HAP-1 (cell line): ENCODE results near the gene SRPRA.
"Not testable (repeated sequence)": the region's sequence is repeated elsewhere in the genome, so short reads cannot be mapped to it uniquely, and the experiment has no call there.

ENCODE experiments used
- DNase-seq, 2 experiments: peaks; one replicate each; pipeline ENCODE4 v3.0.0-alpha.2; 2016 to 2020; ENCODE audit warnings: low spot score in 2 of 2
- H3K27me3 ChIP-seq: fragments of 250-450 bp; sonication (Bioruptor Pico); 2 replicates; pipeline ENCODE4 v1.5.1; 2020; ENCODE audit warnings: low read depth, mild to moderate bottlenecking, moderate library complexity
- H3K36me3 ChIP-seq: fragments of 250-450 bp; sonication (Bioruptor Pico); replicated peaks from 2 replicates; pipeline ENCODE4 v1.5.1; 2020; ENCODE audit warnings: mild to moderate bottlenecking
- H3K4me1 ChIP-seq: fragments of 250-450 bp; sonication (Bioruptor Pico); 2 replicates; pipeline ENCODE4 v1.5.1; 2020; ENCODE audit warnings: mild to moderate bottlenecking
- H3K4me3 ChIP-seq: fragments of 250-450 bp; sonication (Bioruptor Pico); 2 replicates; pipeline ENCODE4 v1.5.1; 2020; ENCODE audit warnings: mild to moderate bottlenecking, moderate library complexity
- H3K9me3 ChIP-seq: fragments of 250-450 bp; sonication (Bioruptor Pico); 2 replicates; pipeline ENCODE4 v1.5.1; 2020; ENCODE audit warnings: mild to moderate bottlenecking, moderate library complexity
- in situ Hi-C: fragments of 300-500 bp; cut with MboI; formaldehyde crosslinking; loops from 3 replicates; pipeline ENCODE4 v1.14.3; 2020; ENCODE audit warnings: low sequenced_read_pairs, inconsistent platforms, mixed read lengths

Gene SRPRA

DNA sequence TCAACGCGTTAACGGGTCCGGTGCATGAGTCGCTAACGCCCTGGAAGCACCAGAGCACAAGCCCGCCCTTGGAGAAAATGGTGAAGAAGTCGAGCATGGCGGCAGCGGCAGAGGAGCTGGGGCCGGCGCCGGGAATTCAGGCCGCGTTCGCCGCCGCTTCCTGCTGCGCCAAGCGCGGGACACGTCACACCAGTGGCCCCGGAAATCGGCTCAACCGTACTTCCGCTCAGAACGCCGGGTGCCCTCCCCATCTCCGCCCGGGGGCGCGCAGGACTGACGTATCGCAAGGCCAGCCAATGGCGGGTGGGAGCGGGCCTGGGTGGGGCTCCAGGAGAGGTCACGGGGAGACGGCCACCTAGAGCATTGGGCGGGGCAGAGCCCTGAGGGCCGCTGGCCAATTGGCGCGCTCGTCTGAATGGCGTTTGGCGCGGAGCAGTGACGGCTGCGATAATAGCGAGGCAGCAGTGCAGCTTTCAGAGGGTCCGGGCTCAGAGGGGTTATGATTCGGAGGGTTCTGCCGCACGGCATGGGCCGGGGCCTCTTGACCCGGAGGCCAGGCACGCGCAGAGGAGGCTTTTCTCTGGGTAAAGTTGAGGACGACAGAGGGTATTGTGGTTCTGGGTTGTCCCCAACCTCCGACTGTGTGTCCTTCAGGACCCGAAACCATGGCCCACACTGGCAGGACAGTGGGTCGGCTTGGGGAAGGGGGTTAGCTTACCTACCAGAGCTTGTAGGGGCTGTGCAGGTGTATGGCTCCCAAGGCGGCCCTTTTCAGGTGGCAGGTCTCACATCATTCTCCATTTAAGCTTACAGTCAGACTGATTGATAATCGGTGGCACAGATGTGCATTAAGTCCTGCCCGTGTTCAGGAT, at the start of gene SRPRA, which contains the start of gene FOXRED1:
Gene SRPRA (minus strand): TSS at position 188 of the 872 bp plus-strand sequence. CDS start 91 bp downstream, at position 97.
Gene FOXRED1 (plus strand): TSS at position 447 of the 872 bp plus-strand sequence. CDS start 53 bp downstream, at position 500.
- H3K4me3 ChIP-seq, result peak within 1 kb of the TSS; percentile 99
- H3K27me3 ChIP-seq, result no peaks in the 10 kb centered on the region
- peaks cover 53% of the 10 kb centered on the region for H3K36me3 ChIP-seq
- H3K4me1 ChIP-seq, result peaks cover 14% of the 10 kb centered on the region
- DNase-seq, result peak; percentile 97 to 100
- H3K9me3 ChIP-seq, result no peaks in the 10 kb centered on the region
- in situ Hi-C loops, result no loop called here

GRCh38 chr11:126317756-126318573, 49.3 kb upstream of the SRPRA start:
- in situ Hi-C loops, result loop anchor here (25.0 kb wide), 1 partner anchor 669 kb away; no protein-coding TSS in a partner anchor
- Histone ChIP-seq H3K4me3 (no peak overlapping the region), H3K36me3 (peaks cover 7% of the 10 kb centered on the region; the same call in 1 of the 2 replicates), H3K27me3 (no peaks in the 10 kb centered on the region), H3K4me1 (no peaks in the 10 kb centered on the region), H3K9me3 (no peaks in the 10 kb centered on the region)
- no peak for DNase-seq

DNA sequence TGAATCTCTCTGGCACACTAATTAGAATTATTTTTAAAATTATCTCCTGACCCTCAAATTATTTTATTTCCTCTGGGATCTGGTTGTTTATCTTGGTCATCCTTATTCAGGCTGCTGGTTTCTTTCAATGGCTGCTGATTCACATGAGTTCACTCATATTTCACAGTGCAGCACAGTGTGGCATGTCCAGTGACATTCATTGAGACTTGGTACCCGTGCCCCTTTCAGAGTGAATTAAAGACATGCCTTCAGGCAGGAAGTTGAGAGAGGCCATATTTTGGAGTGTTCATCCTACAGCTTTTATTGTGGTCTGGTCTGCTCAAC, 48.7 kb upstream of the SRPRA start:
- H3K4me3 ChIP-seq, result no peak overlapping the region
- DNase-seq, result no peak
- H3K27me3 ChIP-seq, result no peaks in the 10 kb centered on the region
- H3K9me3 ChIP-seq, result no peaks in the 10 kb centered on the region
- in situ Hi-C loops, result loop anchor here (25.0 kb wide), 1 partner anchor 670 kb away; no protein-coding TSS in a partner anchor
- no peaks in the 10 kb centered on the region for H3K4me1 ChIP-seq
- H3K36me3 ChIP-seq, result peaks cover 7% of the 10 kb centered on the region; the same call in 1 of the 2 replicates

- no peak for DNase-seq
- H3K27me3 ChIP-seq, result no peaks in the 10 kb centered on the region
- in situ Hi-C loops, result loop anchor here (25.0 kb wide), 1 partner anchor 673 kb away; no protein-coding TSS in a partner anchor
- no peaks in the 10 kb centered on the region for H3K9me3 ChIP-seq
- peaks cover 7% of the 10 kb centered on the region; the same call in 1 of the 2 replicates for H3K36me3 ChIP-seq
- H3K4me1 ChIP-seq, result no peaks in the 10 kb centered on the region; the same call in 1 of the 2 replicates
- H3K4me3 ChIP-seq, result no peak overlapping the region
These were observed 45.1 kb upstream of the SRPRA start for GRCh38 chr11:126313826-126314225.

DNA sequence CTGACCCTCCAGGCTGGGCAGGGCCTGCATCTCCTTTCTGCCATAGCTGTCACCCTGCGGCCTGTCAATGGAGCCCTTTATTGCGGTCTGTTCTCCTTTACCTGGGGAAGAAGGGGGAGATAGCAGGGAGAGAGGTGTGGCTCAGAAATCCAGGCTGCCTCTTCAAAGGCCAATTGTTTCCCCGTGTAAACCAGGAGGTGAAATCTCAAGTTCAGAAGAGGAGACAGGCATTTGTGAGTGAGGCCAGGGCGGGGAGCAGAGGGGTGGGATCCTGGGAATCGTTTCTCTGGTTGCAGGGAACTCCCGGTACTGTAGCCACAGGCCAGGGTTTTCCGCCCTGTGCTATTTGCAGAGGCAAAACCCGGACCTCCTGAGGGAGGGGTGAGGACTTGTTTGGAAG, 44.3 kb upstream of the SRPRA start:
- no peak for DNase-seq
- peaks cover 7% of the 10 kb centered on the region; the same call in 1 of the 2 replicates for H3K36me3 ChIP-seq
- in situ Hi-C loops, result loop anchor here (25.0 kb wide), 1 partner anchor 674 kb away; no protein-coding TSS in a partner anchor
- peaks cover 8% of the 10 kb centered on the region for H3K4me1 ChIP-seq
- no peaks in the 10 kb centered on the region for H3K27me3 ChIP-seq
- H3K9me3 ChIP-seq, result no peaks in the 10 kb centered on the region
- H3K4me3 ChIP-seq, result no peak overlapping the region

GRCh38 chr11:126311401-126312291, 43.0 kb upstream of the SRPRA start:
- no peak overlapping the region for H3K4me3 ChIP-seq
- H3K9me3 ChIP-seq, result no peaks in the 10 kb centered on the region
- in situ Hi-C loops, result loop anchor here (25.0 kb wide), 1 partner anchor 676 kb away; no protein-coding TSS in a partner anchor
- peaks cover 7% of the 10 kb centered on the region; the same call in 1 of the 2 replicates for H3K36me3 ChIP-seq
- no peak for DNase-seq
- H3K27me3 ChIP-seq, result no peaks in the 10 kb centered on the region
- peaks cover 15% of the 10 kb centered on the region for H3K4me1 ChIP-seq

GRCh38 chr11:126310992-126311310, 42.3 kb upstream of the SRPRA start:
- DNase-seq, result no peak
- no peak overlapping the region for H3K4me3 ChIP-seq
- no peaks in the 10 kb centered on the region for H3K9me3 ChIP-seq
- in situ Hi-C loops, result loop anchor here (25.0 kb wide), 1 partner anchor 676 kb away; no protein-coding TSS in a partner anchor
- H3K27me3 ChIP-seq, result no peaks in the 10 kb centered on the region
- H3K4me1 ChIP-seq, result peaks cover 15% of the 10 kb centered on the region
- H3K36me3 ChIP-seq, result peaks cover 7% of the 10 kb centered on the region; the same call in 1 of the 2 replicates

GRCh38 chr11:126310200-126310991, 41.7 kb upstream of the SRPRA start:
- H3K9me3 ChIP-seq, result no peaks in the 10 kb centered on the region
- DNase-seq, result peak; percentile 62 to 83
- peaks cover 7% of the 10 kb centered on the region; the same call in 1 of the 2 replicates for H3K36me3 ChIP-seq
- in situ Hi-C loops, result loop anchor here (25.0 kb wide), 1 partner anchor 677 kb away; no protein-coding TSS in a partner anchor
- H3K27me3 ChIP-seq, result no peaks in the 10 kb centered on the region
- no peak overlapping the region for H3K4me3 ChIP-seq
- H3K4me1 ChIP-seq, result peaks cover 15% of the 10 kb centered on the region

DNA sequence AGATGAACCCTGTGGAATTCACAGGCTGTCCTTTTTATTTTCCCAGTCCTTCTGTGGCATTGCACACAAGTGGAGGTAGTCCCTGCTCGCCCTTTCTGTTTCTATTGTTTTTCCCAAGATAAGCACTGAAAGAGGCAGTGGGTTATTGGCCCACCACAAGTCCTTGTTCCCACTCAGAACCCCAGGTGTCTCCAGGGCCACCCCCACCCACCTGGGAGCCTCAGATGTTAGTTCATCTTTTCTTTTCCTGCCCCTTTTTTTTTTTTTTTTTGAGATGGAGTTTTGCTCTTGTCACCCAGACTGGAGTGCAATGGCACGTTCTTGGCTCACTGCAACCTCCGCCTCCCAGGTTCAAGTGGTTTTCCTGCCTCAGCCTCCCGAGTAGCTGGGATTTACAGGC, 40.1 kb upstream of the SRPRA start:
- not testable (repeated sequence) for H3K9me3 ChIP-seq, H3K4me3 ChIP-seq, DNase-seq, H3K36me3 ChIP-seq, H3K27me3 ChIP-seq
- in situ Hi-C loops, result loop anchor here (25.0 kb wide), 1 partner anchor 679 kb away; no protein-coding TSS in a partner anchor
- peaks cover 18% of the 10 kb centered on the region for H3K4me1 ChIP-seq

GRCh38 chr11:126308271-126308671, 39.6 kb upstream of the SRPRA start:
- in situ Hi-C loops, result loop anchor here (25.0 kb wide), 1 partner anchor 679 kb away; no protein-coding TSS in a partner anchor
- H3K4me3 ChIP-seq, result no peak overlapping the region
- H3K36me3 ChIP-seq, result no peaks in the 10 kb centered on the region
- DNase-seq, result peak; percentile 60 to 89
- no peaks in the 10 kb centered on the region for H3K27me3 ChIP-seq
- no peaks in the 10 kb centered on the region for H3K9me3 ChIP-seq
- H3K4me1 ChIP-seq, result peaks cover 18% of the 10 kb centered on the region

- DNase-seq, result peak; percentile 75 to 81
- Histone ChIP-seq H3K36me3 (peaks cover under 1% of the 10 kb centered on the region; the same call in 1 of the 2 replicates), H3K4me1 (peaks cover 18% of the 10 kb centered on the region), H3K9me3 (no peaks in the 10 kb centered on the region), H3K27me3 (no peaks in the 10 kb centered on the region), H3K4me3 (no peak overlapping the region)
- in situ Hi-C loops, result loop anchor here (25.0 kb wide), 1 partner anchor 680 kb away; no protein-coding TSS in a partner anchor
These were observed 39.0 kb upstream of the SRPRA start for GRCh38 chr11:126307706-126308105.

GRCh38 chr11:126305699-126306098, 37.0 kb upstream of the SRPRA start:
- no peak for DNase-seq
- in situ Hi-C loops, result loop anchor here (25.0 kb wide), 1 partner anchor 682 kb away; no protein-coding TSS in a partner anchor
- peaks cover 4% of the 10 kb centered on the region for H3K36me3 ChIP-seq
- no peaks in the 10 kb centered on the region for H3K9me3 ChIP-seq
- H3K4me3 ChIP-seq, result no peak overlapping the region
- H3K27me3 ChIP-seq, result no peaks in the 10 kb centered on the region
- peaks cover 18% of the 10 kb centered on the region for H3K4me1 ChIP-seq
